Muscle of arm (tissue), 12 donors: ENCODE results near the gene NRP1. TPM values are rescaled to one million over a fixed set of nuclear protein-coding genes. Genes with fewer than 3 reads are reported as not detected.
"Not testable (repeated sequence)": the region's sequence is repeated elsewhere in the genome, so short reads cannot be mapped to it uniquely, and the experiment has no call there.

Experiments used
- DNase-seq: peaks from one replicate; pipeline ENCODE4 v3.0.0-alpha.2; 2013
- polyA plus RNA-seq, 12 donors: library from polyadenylated mRNA; unstranded; fragments of 120-200 nt; gene quantifications; one replicate each; pipeline ENCODE4 v1.2.1, GENCODE V29; 2013; ENCODE audit not compliant: insufficient read length in 12 of 12

NRP1 gene
- polyA plus RNA-seq, 12 donors: 91.6 to 148 (median 108) TPM; not detected in 1

DNA sequence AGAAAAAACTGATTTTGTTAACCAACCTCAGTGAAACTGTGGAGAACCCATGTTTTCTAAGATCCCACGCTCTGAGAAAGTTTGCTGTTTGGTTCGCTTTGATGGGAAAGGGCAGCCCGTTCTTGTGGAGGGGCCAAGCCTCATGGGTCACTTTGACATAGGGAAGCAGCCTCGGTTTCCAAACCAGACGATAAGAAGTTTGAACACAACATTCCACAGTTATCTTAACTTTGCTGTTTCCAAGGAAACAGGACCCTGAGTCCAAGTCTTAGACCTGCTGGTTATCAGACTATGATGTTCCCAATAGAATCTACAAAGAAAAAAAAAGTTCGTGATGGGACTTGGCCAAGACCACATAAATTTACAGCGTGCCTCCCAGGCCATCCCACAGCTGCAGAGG is 182.3 kb downstream of the NRP1 start:
- no peak for DNase-seq

DNA sequence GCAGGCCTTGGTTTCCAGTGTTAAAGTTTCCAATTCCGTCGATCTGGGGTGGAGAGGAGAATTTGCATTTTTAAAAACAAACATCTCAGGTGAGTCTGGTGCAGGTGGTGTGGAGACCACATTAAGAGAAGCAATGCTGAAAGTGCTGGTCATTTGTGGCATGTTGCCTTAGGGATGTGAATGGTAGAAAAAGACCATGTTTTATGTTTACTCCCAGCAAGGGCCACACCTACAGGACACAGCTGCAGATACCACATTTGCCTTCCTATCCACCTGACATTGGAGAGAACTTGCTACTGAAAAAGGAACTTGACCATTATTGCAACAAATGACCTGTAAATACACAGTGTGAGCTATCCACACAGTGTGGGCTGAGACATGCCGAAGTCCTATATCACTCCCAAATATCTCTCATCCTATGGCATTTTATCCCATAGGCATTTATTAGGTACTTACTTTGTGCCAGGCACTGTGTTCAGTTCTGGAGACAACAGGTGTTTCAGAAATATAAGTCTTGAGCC is 183.1 kb downstream of the NRP1 start:
- no peak for DNase-seq

DNA sequence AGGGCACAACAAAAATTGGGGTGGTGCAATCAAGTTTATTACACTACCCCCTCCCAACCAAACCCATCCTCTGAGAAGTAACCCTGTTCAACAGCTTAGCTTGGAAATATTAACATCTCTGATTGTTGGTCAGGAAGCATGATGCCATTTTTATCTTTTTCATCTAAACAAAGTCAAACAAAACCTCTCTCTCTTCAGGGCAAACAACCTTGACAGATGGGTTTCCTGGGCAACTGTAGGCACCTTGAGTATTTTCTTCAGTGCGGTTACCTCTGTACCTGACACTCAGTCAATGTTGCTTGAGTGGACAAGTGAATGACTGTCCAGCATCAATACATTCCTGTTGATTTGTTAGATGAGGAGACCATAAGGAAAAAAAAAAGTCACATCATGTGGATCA is 183.6 kb downstream of the NRP1 start:
- no peak for DNase-seq

DNA sequence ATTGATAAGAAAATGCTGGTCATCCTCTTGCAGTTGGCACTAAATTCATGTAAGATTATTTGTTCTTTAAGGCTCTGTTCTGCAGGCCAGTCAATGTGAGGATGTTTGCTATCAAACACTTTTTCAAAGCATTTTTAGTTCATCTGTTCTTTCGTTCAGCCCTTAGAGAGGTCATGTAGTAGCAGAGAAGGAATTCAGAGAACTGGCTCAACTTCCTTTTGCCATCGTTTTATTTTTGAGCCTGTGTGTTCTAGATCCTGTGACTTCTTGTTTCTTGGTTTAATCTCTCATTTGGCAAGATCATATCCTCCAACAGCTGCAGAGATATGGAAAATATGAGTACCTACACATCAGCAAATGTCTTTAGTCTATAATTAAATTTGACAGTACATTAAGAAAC is 184.3 kb downstream of the NRP1 start:
- DNase-seq: no peak

DNA sequence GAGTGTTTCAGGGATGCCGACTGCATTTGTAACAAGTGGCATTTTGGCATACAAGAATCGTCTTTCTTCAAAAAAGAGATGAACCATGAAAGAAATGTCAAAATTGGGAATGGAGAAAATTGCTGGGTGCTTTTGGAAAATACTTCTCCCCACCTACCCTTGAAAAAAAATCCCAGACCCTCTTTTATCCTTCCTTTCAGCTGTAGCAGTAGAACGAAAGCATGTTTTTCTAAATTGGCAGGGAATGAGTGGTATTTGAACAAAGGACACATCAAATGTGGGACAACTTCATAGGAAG is 187.5 kb downstream of the NRP1 start:
- no peak for DNase-seq

DNA sequence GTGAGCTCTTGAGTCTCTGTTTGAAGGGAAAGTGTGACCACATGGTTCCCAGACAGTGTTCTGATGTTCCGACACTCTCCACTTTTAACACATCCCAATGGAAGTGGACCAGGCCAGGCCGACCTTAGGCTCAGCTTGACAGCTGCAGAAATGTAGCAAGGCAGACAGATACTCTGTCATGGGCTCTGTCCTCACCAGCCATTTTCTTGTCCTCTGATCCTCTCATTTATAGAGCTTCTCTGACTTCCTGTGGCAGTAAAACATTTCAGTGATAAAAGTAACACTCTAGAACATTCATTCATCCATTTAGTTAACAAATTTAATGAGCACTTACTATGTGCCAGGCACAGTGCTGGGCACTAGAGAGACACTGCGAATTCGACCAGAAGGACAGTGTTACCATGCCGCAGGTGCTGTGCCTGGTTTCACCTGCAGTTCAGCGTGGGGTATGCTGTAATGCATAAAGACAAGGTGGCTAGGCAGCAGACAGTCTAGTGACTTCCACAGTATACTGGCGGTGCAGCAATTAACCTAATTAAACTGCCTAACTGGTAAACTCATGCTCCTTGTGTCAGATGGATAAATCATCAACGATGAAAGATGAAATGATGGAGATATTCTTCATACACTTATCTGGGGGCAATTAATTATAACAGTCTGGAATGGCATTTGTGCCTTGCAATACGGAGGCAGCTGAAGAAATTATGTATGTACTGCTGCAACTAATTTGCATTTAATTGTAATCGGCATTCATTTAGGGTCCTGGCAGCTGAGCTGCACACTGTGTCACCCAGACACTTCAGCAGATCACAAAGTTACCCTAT is 188.1 kb downstream of the NRP1 start:
- DNase-seq: no peak

DNA sequence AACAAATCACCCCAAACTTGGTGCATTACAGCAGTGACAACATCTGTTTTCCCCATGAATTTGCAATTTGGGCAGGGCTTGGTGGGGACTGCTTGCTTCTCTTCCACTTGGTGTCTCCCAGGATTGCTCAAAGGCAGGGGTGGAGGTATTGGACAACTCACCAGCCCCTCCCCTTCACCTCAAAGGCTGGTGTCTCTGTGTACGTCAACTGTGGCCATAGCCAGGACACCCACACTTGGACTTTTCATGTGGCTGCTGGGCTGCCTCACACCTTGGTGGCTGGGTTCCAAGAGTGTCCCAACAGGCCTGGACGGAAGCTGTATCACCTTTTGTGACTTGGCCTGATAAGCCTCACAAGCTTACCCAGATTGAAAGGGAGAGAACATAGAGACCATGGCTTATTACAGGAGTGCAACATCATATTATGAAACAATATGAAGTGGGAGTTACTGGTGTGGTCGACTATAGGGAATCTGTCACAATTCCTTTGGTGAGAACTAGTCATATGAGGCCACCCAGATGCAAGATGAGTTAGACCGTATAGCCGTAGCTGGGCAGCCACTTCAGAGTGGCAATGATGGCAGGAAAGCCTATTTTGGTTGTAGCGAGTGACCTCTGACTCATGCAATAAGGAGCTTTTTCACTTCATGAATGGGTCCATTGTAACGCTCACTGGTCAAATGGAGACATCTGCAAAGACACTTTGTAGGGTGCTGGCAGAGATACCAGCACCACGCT is 188.8 kb downstream of the NRP1 start:
- no peak for DNase-seq

DNA sequence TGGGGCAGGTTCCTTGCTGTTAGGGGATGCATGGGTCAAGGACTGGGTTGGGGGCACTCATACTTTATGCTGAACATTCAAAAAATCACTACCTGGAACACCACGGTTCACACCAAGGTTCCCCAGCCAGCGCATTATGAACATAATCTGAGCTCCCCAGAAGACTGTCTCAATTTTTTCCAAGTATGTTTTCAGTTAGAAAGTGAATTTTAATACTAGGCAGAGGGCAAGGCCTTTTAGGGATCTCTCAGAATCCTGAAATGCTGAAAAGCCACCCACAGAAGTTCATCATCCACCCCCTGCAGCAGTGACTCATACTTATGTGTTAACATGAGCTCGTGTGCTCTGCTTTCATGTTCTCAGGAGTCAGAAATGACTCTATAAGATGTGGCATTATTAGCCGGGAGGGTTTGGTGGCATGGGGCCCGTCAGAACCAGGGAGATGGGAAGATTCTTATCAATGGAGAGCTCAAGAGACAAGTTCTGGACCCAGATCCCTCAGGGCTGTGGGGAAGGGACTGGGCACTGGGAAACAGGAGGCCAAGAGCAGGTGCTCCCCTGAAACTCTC is 191.2 kb downstream of the NRP1 start:
- no peak for DNase-seq

DNA sequence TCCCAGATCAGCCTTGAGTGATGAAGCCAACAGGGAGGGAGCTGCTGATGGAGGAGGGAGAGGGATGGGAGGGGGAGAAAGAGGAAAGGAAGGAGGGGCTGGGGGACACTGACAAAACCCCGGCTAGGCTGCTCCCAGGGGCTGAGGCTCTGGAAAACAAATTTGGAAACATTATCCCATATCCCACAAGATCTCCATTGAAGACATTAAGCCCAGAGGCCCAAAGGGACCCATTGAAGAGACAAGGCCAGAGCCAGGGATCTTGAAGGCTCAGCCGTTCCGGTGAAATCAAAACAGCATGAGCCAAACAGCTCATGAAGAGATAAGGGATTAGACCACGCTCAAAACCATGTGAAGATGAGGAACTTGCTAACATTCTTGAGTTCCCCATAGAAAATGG is 192.2 kb downstream of the NRP1 start:
- DNase-seq: no peak

DNA sequence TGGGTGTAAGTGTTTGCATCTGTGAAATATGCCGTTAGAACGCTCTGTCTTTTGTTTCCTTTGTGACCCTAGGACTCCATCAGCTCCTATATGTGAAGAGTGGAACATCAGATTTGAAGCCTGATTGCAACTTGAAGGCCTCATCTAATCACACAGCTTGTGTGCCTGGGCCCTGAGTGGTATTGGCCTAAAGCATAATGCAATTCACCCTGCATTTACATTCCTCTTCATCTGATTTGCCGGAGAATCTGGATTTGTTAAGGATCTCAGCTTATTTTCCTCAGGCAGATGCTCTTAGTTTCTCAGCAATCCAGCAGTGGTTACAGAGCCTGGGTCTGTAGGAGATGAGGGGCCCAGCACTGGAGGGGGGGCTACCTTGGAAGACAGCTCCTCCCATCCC is 193.2 kb downstream of the NRP1 start:
- DNase-seq: no peak

DNA sequence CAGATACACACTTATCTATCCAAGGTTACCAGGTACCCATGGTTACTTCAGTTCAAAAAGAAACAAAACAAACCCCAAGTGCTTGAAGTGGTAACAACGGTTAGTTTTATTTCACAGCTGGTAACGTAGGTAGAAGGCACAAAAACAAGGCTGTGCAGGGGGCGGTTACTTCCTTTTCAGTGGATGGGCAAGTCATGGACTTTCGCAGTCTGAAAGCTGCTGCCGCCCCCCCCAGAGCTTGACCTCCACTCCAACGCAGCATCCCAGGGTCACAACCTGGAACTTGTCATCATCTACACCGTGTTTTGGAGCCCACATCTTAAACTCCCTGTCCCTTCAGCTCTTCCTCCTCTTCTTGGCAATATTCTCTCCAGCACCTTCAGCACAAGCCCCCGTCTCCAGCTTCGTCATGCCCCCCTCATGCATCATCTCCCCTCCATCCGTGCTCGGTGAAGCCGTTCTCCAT is 195.3 kb downstream of the NRP1 start:
- no peak for DNase-seq

DNA sequence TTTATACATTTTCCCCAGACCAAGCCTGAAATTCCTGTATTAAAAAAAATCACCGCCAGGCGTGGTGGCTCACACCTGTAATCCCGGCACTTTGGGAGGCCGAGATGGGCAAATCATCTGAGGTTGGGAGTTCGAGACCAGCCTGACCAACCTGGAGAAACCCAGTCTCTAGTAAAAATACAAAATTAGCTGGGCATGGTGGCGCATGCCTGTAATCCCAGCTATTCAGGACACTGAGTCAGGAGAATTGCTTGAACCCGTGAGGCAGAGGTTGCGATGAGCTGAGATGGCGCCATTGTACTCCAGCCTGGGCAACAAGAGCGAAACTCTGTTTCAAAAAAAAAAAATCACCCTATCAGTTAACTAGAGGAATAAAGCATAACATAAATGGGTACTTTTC is 195.8 kb downstream of the NRP1 start:
- not testable (repeated sequence) for DNase-seq

DNA sequence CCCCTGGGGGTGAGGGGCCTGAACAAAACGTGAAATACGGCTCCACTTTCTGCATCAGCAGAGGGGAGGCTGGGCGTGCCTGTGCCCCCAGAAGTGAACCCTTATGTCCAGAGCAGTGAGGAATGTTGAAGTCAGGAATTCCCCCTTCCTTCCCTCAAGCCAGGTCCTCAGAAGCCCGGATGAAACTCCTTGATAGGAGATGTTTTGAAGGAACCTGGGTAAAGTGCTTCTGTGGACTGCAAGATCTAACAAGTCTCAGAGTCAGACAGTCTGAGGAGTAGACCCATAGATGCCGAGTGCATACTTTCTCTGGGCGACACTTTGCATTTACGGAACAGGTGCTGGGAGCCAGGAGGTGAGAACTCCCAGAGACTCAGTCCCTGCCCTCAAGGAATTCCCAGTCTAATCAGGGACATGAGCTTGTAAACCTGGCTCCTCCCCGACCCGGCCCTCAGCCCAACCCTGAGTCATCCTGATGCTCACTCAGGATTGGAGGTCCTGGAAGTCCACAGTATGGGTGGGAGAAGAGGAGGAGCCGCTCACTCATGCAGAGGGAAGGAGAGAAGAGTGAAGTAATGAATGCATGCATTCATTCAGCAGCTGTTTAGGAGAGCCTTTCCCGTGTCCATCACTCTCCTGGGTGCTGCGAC is 197.0 kb downstream of the NRP1 start:
- no peak for DNase-seq

DNA sequence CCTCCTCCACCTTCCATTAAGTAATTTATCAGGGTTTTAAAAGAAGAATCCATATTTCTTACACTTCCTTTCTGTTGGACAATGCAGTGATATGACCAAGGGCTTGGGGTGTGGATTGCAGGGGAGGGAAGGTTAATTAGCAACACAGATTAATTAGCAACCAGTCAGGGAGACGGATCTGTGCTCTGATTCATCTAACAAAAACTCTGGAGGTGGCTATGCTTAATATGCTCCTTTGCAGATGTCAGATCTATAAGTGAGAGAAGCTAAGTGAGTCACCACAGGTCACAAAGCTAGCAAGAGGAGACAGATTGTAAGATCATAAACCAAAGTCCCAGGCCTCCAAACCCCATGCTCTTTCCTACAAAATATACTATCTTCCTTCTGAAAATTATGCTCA is 197.7 kb downstream of the NRP1 start:
- no peak for DNase-seq

DNA sequence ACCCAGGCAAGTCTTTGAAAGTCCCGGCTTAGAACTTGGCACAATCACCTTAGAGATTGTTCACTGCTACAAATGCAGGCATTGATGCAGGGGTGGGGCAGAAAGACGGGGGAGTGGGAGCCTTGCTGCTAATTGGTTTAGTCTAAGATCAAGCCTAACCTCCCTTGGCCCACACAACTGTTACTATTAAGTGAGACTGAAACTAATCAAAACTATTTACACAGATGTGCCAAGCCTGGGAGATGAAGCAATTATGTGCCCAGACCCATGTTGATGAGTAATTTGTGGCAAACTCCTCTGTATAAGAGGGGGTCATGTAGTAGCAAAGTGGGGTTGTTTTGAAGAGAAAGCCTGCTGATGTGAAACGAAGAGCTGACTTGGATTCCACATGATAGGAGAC is 198.2 kb downstream of the NRP1 start:
- DNase-seq: no peak

DNA sequence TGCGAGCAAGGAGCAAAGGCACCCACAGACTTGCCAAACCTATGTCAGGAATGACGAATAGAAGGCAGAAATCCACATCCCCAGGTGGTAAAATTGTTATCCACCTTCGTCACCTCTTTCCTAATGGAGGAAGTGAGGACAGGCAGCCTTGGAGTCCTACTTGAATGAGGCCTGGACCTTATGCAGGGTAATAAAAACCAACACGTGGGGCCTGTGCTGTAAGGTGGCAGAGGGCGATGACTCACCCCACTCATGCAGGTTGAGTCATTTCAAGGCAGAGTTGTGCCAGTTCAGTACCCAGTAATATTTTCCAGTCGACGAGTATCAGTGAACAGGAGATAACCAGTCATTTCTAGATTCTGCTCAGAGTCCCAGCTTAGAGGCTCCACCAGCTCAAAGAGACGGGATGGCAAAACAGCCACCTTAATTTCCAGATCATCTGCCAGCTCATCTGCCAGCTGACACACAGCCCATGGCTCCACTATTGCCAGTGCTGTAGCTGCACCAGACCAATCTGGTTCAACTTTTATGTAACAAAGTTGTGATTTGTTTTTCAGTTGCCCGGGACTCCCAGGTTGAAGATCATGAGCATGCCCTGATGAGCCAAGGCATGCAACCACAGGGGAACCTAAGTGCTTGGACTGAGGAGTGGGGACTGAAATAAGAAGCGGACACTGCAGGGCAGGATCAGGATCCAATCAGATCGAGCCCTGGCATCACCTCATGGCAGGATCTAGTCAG is 200.3 kb downstream of the NRP1 start:
- no peak for DNase-seq

DNA sequence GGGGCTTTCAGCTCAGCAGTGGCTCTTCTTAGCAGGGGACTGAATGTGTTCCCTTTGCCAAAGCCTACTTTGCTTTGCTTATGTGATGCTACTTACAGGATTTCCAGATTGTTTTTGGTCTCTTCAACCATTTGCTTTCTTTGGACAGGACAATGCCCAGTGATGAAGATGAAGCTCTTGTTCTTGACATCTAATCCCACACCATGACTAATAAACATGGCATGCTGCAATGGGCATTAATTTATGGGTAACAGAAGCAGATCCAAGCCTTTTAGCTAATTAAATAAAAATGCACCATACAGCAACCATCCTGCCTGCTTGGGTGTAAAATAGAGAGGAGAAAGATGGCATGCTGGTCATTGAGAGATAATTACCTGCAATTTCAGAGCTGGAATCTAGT is 200.9 kb downstream of the NRP1 start:
- no peak for DNase-seq

DNA sequence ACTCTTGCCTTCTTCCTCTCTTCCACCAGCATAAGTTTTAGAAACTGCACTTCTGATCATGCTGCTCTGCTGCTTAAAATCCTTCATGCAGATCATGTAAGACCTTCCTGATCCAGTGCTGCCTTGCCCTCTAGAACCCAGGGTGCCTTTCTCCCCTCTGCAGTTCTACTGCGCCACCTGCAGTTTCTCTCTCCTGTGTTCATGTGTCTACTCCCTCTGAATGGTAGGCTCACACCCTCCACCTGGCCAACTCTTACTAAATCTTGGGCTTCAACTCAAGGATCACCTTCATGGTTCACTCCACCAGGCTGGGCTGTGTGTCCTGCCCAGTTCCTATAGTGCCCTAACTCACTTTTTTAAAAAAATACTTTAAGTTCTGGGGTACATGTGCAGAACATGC is 201.8 kb downstream of the NRP1 start:
- DNase-seq: no peak

DNA sequence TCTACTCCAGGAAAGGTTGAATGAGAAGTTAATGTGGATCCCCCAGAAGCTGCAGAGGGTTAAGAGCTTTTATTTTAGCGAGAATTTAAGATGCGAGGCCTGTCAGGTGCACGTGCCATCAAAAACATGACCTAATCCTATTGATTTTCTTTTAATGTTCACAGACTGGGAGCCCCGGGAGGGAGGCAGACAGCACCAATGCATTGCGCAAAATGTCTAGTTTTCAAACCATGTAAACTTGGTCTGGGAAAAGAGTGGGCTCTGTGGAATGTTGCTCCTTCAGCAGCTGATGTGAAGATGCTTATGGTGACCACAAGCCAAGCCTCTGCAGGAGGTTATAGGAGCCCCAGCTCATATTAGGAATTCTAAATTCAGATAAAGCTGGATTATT is 204.5 kb downstream of the NRP1 start:
- no peak for DNase-seq

DNA sequence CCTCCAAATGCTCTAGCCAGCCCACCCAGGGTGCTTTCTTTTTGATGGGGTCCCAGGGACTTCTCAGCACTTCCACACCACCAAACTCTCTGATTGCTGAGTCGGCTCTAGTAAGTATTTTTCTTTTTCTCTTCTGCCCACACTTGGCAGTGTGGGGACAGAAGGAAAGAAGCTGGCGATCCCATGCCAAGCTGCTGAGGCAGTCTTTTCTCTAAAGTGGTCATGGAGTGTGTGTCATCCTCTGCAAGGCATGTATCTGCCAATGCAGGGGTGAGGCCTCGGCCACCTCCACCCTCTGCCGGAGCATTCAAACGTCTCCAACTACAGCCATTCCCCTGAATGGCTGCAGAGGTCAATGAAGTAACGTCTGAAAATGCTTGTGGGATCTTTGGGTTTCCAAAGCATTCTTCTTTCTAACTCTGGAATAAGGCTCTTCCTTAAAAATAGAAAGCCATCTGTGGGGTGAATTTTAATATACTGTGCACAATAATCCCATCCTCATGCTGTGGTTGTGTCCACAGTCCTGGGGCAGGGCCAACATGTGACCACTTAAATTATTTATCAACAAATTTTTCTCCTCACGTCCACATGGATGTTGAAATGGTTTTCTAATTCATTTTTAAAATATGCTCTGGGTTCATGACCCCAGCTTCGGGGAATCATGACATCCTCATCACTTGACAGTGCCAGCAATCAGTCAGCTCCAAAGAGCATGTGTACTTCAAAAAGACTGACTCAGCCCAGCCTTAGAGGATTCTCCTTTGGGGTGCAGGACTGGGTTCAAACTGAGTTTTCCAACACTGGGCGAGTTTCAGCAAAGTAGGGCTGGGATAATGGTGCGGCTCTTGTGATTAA is 205.1 kb downstream of the NRP1 start:
- DNase-seq: peak; percentile 65

DNA sequence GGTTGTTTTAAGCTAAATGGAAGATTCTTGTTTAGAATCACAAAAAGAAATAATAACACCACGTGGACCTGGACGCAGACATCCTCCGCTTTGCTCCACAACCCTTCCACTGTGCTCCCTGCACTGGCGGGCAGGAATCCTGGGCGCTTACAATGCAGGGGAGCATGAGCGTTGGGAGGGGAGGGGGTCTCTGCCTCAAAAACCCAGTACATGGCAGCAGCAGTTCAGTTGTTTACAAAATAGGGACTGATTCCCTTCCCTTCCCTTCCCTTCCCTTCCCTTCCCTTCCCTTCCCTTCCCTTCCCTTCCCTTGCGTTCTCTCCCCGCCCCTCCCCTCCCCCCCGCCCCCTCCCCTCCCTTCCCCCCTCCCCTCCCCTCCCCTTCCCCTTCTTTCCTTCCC is 206.8 kb downstream of the NRP1 start:
- DNase-seq: no peak
